ENCODE results near the gene ENOPH1.
"Not testable (repeated sequence)": the region's sequence is repeated elsewhere in the genome, so short reads cannot be mapped to it uniquely, and the experiment has no call there.

ENOPH1 gene

DNA sequence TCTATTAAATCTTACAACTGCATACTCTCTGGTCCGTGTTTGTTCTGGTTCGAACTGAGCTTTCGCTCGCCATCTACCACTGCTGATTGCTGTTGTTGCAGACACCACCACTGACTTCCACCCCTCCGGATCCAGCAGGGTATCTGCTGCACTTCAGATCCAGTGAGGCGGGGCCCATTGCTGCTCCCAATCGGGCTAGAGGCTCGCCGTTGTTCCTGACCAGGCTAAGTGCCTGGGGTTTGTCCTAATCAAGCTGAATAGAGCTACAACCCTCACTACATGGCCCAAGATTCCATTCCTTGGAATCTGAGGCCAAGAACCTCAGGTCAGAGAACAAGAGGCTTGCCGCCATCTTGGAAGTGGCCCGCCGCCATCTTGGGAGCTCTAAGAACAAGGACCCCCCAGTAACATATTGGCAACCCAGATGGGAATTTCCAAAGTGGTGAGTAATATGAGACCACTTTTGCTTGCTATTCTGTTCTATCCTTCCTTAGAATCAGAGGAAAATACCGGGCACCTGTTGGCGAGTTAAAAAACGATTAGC, 43.3 kb downstream of the ENOPH1 start:
- no peak overlapping the region for H3K4me3 ChIP-seq (ENCODE audit: low read depth, low read length)
- TF ChIP-seq, protein P1, sequence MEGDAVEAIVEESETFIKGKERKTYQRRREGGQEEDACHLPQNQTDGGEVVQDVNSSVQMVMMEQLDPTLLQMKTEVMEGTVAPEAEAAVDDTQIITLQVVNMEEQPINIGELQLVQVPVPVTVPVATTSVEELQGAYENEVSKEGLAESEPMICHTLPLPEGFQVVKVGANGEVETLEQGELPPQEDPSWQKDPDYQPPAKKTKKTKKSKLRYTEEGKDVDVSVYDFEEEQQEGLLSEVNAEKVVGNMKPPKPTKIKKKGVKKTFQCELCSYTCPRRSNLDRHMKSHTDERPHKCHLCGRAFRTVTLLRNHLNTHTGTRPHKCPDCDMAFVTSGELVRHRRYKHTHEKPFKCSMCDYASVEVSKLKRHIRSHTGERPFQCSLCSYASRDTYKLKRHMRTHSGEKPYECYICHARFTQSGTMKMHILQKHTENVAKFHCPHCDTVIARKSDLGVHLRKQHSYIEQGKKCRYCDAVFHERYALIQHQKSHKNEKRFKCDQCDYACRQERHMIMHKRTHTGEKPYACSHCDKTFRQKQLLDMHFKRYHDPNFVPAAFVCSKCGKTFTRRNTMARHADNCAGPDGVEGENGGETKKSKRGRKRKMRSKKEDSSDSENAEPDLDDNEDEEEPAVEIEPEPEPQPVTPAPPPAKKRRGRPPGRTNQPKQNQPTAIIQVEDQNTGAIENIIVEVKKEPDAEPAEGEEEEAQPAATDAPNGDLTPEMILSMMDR (IDR thresholded peaks at IDR 0.05; ENCODE audit: low read depth, low read length) = no peak

GRCh38 chr4:82475931-82476330, 45.5 kb downstream of the ENOPH1 start:
- H3K4me3 ChIP-seq (ENCODE audit: low read depth, low read length) = not testable (repeated sequence)

DNA sequence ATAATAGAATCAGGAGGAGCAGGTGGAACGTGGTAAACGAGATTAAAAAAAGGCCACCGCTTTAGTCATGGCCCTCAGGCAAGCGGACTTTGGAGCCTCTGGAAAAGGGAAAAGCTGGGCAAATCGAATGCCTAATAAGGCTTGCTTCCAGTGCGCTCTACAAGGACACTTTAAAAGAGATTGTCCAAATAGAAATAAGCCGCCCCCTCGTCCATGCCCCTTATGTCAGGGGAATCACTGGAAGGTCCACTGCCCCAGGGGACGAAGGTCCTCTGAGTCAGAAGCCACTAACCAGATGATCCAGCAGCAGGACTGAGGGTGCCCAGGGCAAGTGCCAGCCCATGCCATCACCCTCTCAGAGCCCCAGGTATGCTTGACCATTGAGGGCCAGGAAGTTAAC, 47.1 kb downstream of the ENOPH1 start:
- not testable (repeated sequence) for H3K4me3 ChIP-seq (ENCODE audit: low read depth, low read length)

- no peak overlapping the region for H3K4me3 ChIP-seq (ENCODE audit: low read depth, low read length)
- TF ChIP-seq, protein P1 (IDR thresholded peaks at IDR 0.05; ENCODE audit: low read depth, low read length) = no peak
Measured at GRCh38 chr4:82479562-82479961, 49.2 kb downstream of the ENOPH1 start.

DNA sequence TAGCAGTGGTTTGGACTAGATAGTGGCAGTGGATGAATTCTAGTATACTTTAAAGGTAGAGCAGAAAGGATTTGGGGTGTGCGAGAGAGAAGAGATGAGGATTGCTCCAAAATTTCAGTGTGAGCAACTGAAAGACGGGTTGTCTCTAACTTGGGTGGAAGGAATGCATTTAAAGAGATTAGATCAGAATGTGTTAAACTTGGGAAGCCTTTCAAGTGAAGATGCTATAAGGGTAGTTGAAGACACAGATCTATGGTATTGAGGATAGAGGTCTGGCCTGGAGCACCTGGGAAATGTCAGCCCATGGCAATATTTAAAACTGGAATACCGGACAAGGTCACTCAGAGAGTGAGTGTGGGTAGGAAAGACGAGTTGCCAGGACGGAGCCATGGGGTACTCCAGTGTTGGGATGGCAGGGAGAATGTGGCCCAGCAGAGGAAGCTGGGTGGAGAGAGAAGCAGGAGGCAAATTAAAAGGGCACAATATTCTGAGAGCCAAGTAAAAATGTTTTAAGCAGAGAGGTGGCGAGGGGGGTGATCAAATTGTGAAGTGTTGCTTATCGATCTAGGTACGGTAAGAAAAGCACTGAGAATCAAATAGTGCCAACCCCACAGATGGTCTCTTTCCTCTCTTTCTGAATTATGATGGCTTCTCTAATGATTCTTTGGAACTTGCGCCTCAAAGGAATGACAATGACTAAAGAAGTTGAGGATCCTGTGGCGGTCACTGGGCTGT, 50.5 kb downstream of the ENOPH1 start:
- TF ChIP-seq, protein P1 (IDR thresholded peaks at IDR 0.05; ENCODE audit: low read depth, low read length) = no peak
- H3K4me3 ChIP-seq (ENCODE audit: low read depth, low read length) = no peak overlapping the region

GRCh38 chr4:82481506-82481840, 51.1 kb downstream of the ENOPH1 start:
- TF ChIP-seq, protein P1 (IDR thresholded peaks at IDR 0.05; ENCODE audit: low read depth, low read length) = no peak
- H3K4me3 ChIP-seq (ENCODE audit: low read depth, low read length) = no peak overlapping the region

DNA sequence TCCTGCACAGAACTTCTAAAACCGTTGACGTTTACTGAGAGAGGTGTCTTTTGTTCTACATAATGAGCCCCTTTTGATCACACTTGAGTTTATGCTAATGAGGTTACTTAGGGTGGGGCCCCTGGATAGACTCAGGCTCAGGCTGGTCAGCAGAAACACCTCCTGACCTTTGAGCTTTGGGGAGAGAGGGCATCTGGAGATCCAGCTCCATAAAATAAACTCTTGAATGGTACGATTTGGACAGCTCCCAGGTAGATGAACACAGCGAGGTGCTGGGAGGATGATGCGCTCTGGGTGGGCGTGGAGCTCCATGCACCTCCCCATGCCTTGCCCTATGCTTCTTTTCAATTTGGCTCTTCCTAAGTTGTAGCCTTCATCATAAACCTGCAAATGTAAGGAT, 52.0 kb downstream of the ENOPH1 start:
- TF ChIP-seq, protein P1 (IDR thresholded peaks at IDR 0.05; ENCODE audit: low read depth, low read length) = no peak
- H3K4me3 ChIP-seq (ENCODE audit: low read depth, low read length) = no peak overlapping the region

DNA sequence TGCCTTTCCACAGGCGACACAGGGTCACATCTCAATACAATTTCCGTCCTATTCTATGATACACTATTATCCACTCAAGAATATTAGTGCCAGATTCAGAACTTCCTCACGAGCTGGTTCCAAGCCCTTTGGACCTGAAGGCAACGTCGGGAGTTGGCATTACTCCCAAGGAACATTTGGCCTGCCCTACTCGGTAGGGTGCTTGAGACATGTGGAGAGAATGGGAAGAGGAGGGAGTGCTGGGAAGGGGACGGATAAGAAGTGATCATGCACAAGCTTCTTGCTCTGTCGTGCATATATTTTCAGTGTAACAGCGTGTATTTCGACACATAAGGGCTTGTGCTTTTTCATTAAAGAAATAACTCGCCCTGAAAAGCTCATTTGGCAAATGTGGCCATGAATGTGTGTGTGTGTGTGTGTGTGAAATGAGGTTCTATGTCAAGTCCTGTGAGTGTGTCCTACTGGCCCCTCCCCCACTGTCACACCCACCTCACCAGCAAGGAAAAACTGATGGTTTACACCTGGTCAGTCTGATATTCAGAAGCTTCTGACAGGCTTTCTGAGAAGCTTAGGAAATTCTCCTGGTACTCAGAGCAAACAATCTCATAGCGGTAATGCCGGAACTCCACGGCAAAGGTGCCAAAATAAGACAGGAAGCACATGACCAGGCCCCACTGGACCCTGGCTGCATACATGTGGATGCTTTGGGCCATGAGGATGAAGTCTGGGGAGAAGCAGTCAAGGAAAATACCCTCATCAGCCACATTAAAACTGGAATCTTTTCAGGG, 54.8 kb downstream of the ENOPH1 start:
- H3K4me3 ChIP-seq (ENCODE audit: low read depth, low read length) = no peak overlapping the region
- TF ChIP-seq, protein P1 (IDR thresholded peaks at IDR 0.05; ENCODE audit: low read depth, low read length) = no peak
